GM12878 (cell line): ENCODE results near the gene RRAS. TPM values are rescaled to one million over a fixed set of nuclear protein-coding genes. Genes with fewer than 3 reads are reported as not detected.

Source experiments
- ATF2 ChIP-seq: IDR thresholded peaks from 2 replicates; pipeline ENCODE4 v1.6.1; 2012; ENCODE audit warnings: low read length, inconsistent platforms
- CREB1 ChIP-seq: IDR thresholded peaks from 2 replicates; pipeline ENCODE4 v1.6.1; 2012; ENCODE audit warnings: low read depth, mild to moderate bottlenecking, inconsistent platforms
- EP300 ChIP-seq, 2 experiments: fragments of 150-350 bp in 1 of 2; IDR thresholded peaks; 2 replicates each; pipeline ENCODE4 v1.6.1; 2011 to 2012; ENCODE audit warnings: low read depth in 2 of 2, low read length in 2 of 2, borderline replicate concordance in 1 of 2, improper control_type of control experiment in 1 of 2, inconsistent platforms in 1 of 2; ENCODE audit not compliant: control insufficient read depth in 1 of 2
- EZH2 ChIP-seq: IDR thresholded peaks from 2 replicates; pipeline ENCODE4 v1.6.1; 2012; ENCODE audit warnings: low read depth, mild to moderate bottlenecking, control low read depth, inconsistent platforms, low read length, borderline replicate concordance; ENCODE audit not compliant: control insufficient read depth
- HCFC1 ChIP-seq: fragments of 150-350 bp; IDR thresholded peaks from 2 replicates; pipeline ENCODE4 v1.6.1; 2014; ENCODE audit warnings: low read length
- IRF4 ChIP-seq: IDR thresholded peaks from 2 replicates; pipeline ENCODE4 v1.6.1; 2011; ENCODE audit warnings: low read depth, low read length
- MEF2B ChIP-seq: fragments of 450-650 bp; IDR thresholded peaks from 2 replicates; pipeline ENCODE4 v1.6.1; 2018; ENCODE audit warnings: mild to moderate bottlenecking, moderate library complexity; ENCODE audit not compliant: partially characterized antibody, poor library complexity, severe bottlenecking
- MLLT1 ChIP-seq: fragments of 450-650 bp; IDR thresholded peaks from 2 replicates; pipeline ENCODE4 v1.6.1; 2016; ENCODE audit warnings: mild to moderate bottlenecking
- MXI1 ChIP-seq: fragments of 150-350 bp; IDR thresholded peaks from 2 replicates; pipeline ENCODE4 v1.6.1; 2011; ENCODE audit warnings: low read depth, mild to moderate bottlenecking, inconsistent platforms, low read length, improper control_type of control experiment
- NR2C2 ChIP-seq: IDR thresholded peaks from 2 replicates; pipeline ENCODE4 v1.6.1; 2011; ENCODE audit warnings: borderline replicate concordance, low read depth; ENCODE audit not compliant: control insufficient read depth, insufficient read length
- SMARCA5 ChIP-seq: fragments of 450-650 bp; IDR thresholded peaks from 2 replicates; pipeline ENCODE4 v1.6.1; 2017; ENCODE audit warnings: mild to moderate bottlenecking
- YY1 ChIP-seq: IDR thresholded peaks from 2 replicates; pipeline ENCODE4 v1.6.1; 2011; ENCODE audit warnings: low read depth, mild to moderate bottlenecking, low read length
- ZBTB40 ChIP-seq: fragments of 450-650 bp; IDR thresholded peaks from 2 replicates; pipeline ENCODE4 v1.6.1; 2016; ENCODE audit warnings: mild to moderate bottlenecking, moderate library complexity, borderline replicate concordance
- ZNF622 ChIP-seq: fragments of 450-650 bp; IDR thresholded peaks from 2 replicates; pipeline ENCODE4 v1.6.1; 2017; ENCODE audit warnings: mild to moderate bottlenecking, inconsistent platforms
- polyA plus RNA-seq, 11 experiments: library from polyadenylated mRNA; depleted of rRNA in 4 of 11; unstranded in 6 of 11; stranded (reverse) in 5 of 11; fragments of >200 nt; fragmentation: Nextera tagmentation in 4 of 11; fragmentation: Illumina TruSeq in 1 of 11; extraction: Ambion mirVana in 4 of 11; extraction: Trizol in 1 of 11; gene quantifications; 1 replicate in 1 of 11; 2 replicates in 10 of 11; pipeline versions ENCODE4 v1.2.1 to v1.2.3, GENCODE V29; 2011 to 2016; ENCODE audit warnings: inconsistent platforms in 2 of 11, missing spikeins in 2 of 11, low read depth in 1 of 11
- total RNA-seq, 4 experiments: library from RNA; depleted of rRNA in 3 of 4; stranded (reverse); fragments of >200 nt in 3 of 4; fragmentation: Illumina TruSeq in 1 of 4; extraction: Trizol in 1 of 4; gene quantifications; 2 replicates each; pipeline versions ENCODE4 v1.2.1 to v1.2.3, GENCODE V29; 2013 to 2021
- TF ChIP-seq, protein P1 (sequence below): IDR thresholded peaks from 2 replicates; pipeline ENCODE4 v1.6.1; 2011; ENCODE audit warnings: mild to moderate bottlenecking, low read depth, low read length, moderate library complexity; ENCODE audit not compliant: insufficient replicate concordance
- TF ChIP-seq, protein P2 (sequence below): fragments of 450-650 bp; formaldehyde crosslinking; IDR thresholded peaks from 2 replicates; pipeline ENCODE4 v1.5.0; 2022; ENCODE audit warnings: mild to moderate bottlenecking, missing genetic modification characterization

RRAS gene
- total and polyA plus RNA-seq, 10 of the 15 experiments (the other 5 are each of a cell fraction or from before 2014, with no cell fraction given), result 0.24 to 5.8 (median 1.8) TPM

DNA sequence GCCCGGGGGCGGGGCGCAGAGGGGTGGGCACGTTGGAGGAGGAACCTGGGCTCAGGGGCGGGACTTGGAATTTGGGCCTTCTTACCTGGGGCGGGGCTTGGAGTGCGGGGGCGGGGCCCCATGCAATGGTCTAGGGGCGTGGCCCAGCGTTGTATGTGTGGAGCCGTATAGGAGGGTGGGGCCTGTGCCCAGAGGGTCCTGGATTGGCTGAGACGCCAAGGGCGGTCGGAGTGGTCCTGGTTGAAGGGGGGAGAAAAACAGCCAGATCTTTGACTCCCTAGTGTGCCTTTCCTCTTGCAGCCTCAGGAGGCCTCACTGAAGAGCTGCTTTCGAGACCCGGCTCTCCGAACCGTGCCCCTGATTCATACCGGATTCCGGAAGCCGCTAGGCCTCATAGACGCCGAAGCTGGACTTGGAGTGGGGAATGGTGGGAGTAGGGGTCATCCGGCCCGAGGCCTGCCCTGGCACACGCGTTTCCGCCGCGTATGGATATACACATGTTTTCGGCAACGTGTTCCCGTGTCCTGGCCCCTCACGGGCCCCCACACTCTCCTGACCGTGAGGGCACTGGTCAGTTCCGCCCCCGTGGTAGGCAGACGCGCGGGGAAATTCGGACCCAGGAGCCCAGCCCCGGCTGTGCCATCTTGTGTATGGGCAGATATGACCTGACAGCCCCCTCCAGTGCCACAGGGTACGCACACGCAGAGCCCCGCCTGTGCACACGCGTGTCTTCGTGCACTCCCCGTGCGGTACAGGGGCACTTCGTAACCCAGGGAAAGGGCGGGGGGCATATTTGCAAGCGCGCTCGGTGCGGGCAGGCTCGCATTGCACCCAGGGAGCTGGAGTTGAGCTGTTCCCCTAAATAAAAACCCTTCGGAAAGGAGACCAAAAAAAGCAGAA is 49.6 kb downstream of the RRAS start (continued):
- TF ChIP-seq ZBTB40 (peak; percentile 53; the same call in 1 of the 2 replicates), ZNF622 (no peak), ATF2 (no peak), MLLT1 (0 out of 2 replicates have a peak, but pooled peaks have one; percentile 66), CREB1 (0 out of 2 replicates have a peak, but pooled peaks have one; percentile 7), MEF2B (no peak), SMARCA5 (no peak), YY1 (0 out of 2 replicates have a peak, but pooled peaks have one; percentile 24), EZH2 (no peak), EP300 (IDR thresholded peaks at IDR 0.05; ENCODE audit: borderline replicate concordance in 1 of 2, control insufficient read depth in 1 of 2, low read depth in 2 of 2, low read length in 2 of 2) (no peak), NR2C2 (no peak), MXI1 (no peak), HCFC1 (no peak; the same call in 1 of the 2 replicates), IRF4 (no peak)
- TF ChIP-seq, protein P1, sequence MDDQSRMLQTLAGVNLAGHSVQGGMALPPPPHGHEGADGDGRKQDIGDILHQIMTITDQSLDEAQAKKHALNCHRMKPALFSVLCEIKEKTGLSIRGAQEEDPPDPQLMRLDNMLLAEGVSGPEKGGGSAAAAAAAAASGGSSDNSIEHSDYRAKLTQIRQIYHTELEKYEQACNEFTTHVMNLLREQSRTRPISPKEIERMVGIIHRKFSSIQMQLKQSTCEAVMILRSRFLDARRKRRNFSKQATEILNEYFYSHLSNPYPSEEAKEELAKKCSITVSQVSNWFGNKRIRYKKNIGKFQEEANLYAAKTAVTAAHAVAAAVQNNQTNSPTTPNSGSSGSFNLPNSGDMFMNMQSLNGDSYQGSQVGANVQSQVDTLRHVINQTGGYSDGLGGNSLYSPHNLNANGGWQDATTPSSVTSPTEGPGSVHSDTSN, result no peak
- TF ChIP-seq, protein P2, sequence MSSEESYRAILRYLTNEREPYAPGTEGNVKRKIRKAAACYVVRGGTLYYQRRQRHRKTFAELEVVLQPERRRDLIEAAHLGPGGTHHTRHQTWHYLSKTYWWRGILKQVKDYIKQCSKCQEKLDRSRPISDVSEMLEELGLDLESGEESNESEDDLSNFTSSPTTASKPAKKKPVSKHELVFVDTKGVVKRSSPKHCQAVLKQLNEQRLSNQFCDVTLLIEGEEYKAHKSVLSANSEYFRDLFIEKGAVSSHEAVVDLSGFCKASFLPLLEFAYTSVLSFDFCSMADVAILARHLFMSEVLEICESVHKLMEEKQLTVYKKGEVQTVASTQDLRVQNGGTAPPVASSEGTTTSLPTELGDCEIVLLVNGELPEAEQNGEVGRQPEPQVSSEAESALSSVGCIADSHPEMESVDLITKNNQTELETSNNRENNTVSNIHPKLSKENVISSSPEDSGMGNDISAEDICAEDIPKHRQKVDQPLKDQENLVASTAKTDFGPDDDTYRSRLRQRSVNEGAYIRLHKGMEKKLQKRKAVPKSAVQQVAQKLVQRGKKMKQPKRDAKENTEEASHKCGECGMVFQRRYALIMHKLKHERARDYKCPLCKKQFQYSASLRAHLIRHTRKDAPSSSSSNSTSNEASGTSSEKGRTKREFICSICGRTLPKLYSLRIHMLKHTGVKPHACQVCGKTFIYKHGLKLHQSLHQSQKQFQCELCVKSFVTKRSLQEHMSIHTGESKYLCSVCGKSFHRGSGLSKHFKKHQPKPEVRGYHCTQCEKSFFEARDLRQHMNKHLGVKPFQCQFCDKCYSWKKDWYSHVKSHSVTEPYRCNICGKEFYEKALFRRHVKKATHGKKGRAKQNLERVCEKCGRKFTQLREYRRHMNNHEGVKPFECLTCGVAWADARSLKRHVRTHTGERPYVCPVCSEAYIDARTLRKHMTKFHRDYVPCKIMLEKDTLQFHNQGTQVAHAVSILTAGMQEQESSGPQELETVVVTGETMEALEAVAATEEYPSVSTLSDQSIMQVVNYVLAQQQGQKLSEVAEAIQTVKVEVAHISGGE, result no peak
